ENCODE data around the gene CENPE.

DNA sequence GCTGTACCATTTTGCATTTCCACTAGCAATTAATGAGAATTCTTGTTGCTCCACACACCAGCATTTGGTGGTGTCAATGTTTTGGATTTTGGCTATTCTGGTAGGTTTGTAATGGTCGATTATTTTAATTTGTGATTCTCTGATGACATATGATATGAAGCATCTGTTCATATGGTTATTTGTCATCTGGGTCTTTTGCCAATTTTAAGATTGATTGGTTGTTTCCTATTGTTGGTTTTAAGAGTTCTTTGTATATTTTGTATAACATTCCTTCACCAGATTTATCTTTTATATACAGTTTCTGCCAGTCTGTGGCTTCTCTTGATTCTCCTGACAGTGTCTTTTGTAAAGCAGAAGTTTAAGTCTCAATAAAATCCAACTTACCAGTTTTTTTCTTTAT, 80.0 kb downstream of the CENPE start:
- TF ChIP-seq NFIC (IDR thresholded peaks at IDR 0.05) (no peak), RAD21 (IDR thresholded peaks at IDR 0.05; ENCODE audit: low read depth) (no peak), CEBPB (IDR thresholded peaks at IDR 0.05) (no peak), EP300 (IDR thresholded peaks at IDR 0.05; ENCODE audit: borderline replicate concordance) (no peak), TAF1 (IDR thresholded peaks at IDR 0.05; ENCODE audit: low read depth) (no peak), FOXM1 (IDR thresholded peaks at IDR 0.05; ENCODE audit: borderline replicate concordance, low read depth) (no peak), EGR1 (IDR thresholded peaks at IDR 0.05) (no peak), ZBTB7A (IDR thresholded peaks at IDR 0.05; ENCODE audit: low read depth) (no peak), TCF12 (IDR thresholded peaks at IDR 0.05; ENCODE audit: low read depth) (no peak)
- TF ChIP-seq, protein P1, sequence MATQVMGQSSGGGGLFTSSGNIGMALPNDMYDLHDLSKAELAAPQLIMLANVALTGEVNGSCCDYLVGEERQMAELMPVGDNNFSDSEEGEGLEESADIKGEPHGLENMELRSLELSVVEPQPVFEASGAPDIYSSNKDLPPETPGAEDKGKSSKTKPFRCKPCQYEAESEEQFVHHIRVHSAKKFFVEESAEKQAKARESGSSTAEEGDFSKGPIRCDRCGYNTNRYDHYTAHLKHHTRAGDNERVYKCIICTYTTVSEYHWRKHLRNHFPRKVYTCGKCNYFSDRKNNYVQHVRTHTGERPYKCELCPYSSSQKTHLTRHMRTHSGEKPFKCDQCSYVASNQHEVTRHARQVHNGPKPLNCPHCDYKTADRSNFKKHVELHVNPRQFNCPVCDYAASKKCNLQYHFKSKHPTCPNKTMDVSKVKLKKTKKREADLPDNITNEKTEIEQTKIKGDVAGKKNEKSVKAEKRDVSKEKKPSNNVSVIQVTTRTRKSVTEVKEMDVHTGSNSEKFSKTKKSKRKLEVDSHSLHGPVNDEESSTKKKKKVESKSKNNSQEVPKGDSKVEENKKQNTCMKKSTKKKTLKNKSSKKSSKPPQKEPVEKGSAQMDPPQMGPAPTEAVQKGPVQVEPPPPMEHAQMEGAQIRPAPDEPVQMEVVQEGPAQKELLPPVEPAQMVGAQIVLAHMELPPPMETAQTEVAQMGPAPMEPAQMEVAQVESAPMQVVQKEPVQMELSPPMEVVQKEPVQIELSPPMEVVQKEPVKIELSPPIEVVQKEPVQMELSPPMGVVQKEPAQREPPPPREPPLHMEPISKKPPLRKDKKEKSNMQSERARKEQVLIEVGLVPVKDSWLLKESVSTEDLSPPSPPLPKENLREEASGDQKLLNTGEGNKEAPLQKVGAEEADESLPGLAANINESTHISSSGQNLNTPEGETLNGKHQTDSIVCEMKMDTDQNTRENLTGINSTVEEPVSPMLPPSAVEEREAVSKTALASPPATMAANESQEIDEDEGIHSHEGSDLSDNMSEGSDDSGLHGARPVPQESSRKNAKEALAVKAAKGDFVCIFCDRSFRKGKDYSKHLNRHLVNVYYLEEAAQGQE (IDR thresholded peaks at IDR 0.05; ENCODE audit: low read depth), result no peak
